PC-9 (cell line): ENCODE data around the gene THBS1. TPM values are rescaled to one million over a fixed set of nuclear protein-coding genes. Genes with fewer than 3 reads are reported as not detected.

Experiments used
- BruUV-seq: library from RNA; stranded (reverse); fragments of 400-500 nt; replicated peaks from 2 replicates; lab custom pipeline; 2021; lab: Mats Ljungman, UMichigan
- CTCF ChIA-PET: fragments of 300-600 bp; sonication (Branson Sonifier 250); formaldehyde crosslinking; loops from one replicate; lab custom pipeline; 2022; ENCODE audit warnings: antibody characterized with exemption; lab: Charles Lee
- POLR2A ChIA-PET: fragments of 300-600 bp; sonication (Branson Sonifier 250); formaldehyde crosslinking; loops from one replicate; lab custom pipeline; 2022; ENCODE audit warnings: antibody characterized with exemption; ENCODE audit not compliant: unreplicated experiment; lab: Charles Lee
- DNase-seq, 2 experiments: peaks; one replicate each; pipeline versions ENCODE4 v3.0.0 to v3.0.0-alpha.2; 2015 to 2022; ENCODE audit warnings: mixed read lengths in 1 of 2
- H2AFZ ChIP-seq: fragments of 200-600 bp; sonication (generic); 2 replicates; pipeline ENCODE4 v1.8.1; 2017; ENCODE audit warnings: antibody characterized with exemption
- H3F3A ChIP-seq: fragments of 200-600 bp; sonication (generic); 2 replicates; pipeline ENCODE4 v1.8.1; 2017; ENCODE audit warnings: antibody characterized with exemption, mild to moderate bottlenecking, low read depth; ENCODE audit not compliant: insufficient read depth
- H3K27ac ChIP-seq: fragments of 200-600 bp; sonication (generic); 2 replicates; pipeline ENCODE4 v1.6.1; 2016; ENCODE audit warnings: mixed run types
- H3K27me3 ChIP-seq: fragments of 200-600 bp; sonication (generic); 2 replicates; pipeline ENCODE4 v1.6.1; 2016; ENCODE audit warnings: low read depth, mixed run types; ENCODE audit not compliant: insufficient read depth
- H3K36me3 ChIP-seq: fragments of 200-600 bp; sonication (generic); 2 replicates; pipeline ENCODE4 v1.6.1; 2016; ENCODE audit warnings: low read depth, mixed run types
- H3K4me1 ChIP-seq: fragments of 200-600 bp; sonication (generic); replicated peaks from 2 replicates; pipeline ENCODE4 v1.6.1; 2016; ENCODE audit warnings: mixed run types; ENCODE audit not compliant: insufficient read depth
- H3K4me2 ChIP-seq: fragments of 200-600 bp; sonication (generic); 2 replicates; pipeline ENCODE4 v1.6.1; 2017; ENCODE audit warnings: mixed run types
- H3K4me3 ChIP-seq: fragments of 200-600 bp; sonication (generic); 2 replicates; pipeline ENCODE4 v1.6.1; 2016; ENCODE audit warnings: mixed run types
- H3K79me2 ChIP-seq: fragments of 200-600 bp; sonication (generic); 2 replicates; pipeline ENCODE4 v1.6.1; 2017; ENCODE audit warnings: low read depth, mixed run types
- H3K9me2 ChIP-seq: fragments of 200-600 bp; sonication (generic); 2 replicates; pipeline ENCODE4 v1.8.1; 2017; ENCODE audit warnings: mild to moderate bottlenecking; ENCODE audit not compliant: insufficient read depth
- H3K9me3 ChIP-seq: fragments of 200-600 bp; sonication (generic); 2 replicates; pipeline ENCODE4 v1.8.1; 2016; ENCODE audit warnings: low read depth; ENCODE audit not compliant: insufficient read depth
- H4K20me1 ChIP-seq: fragments of 200-600 bp; sonication (generic); 2 replicates; pipeline ENCODE4 v1.8.1; 2017; ENCODE audit not compliant: insufficient read depth
- CTCF ChIP-seq: fragments of 200-600 bp; sonication (generic); conservative IDR thresholded peaks from 2 replicates; pipeline ENCODE4 v1.6.1; 2017; ENCODE audit warnings: mixed run types, antibody characterized with exemption, mild to moderate bottlenecking, moderate library complexity
- EZH2 ChIP-seq: fragments of 200-600 bp; sonication (generic); IDR thresholded peaks from 2 replicates; pipeline ENCODE4 v1.8.0; 2017; ENCODE audit warnings: antibody characterized with exemption, low read depth
- intact Hi-C: fragments of 100-400 bp; cut with micrococcal nuclease; formaldehyde crosslinking; loops from one replicate; pipeline ENCODE4 v1.10.0; 2022; ENCODE audit not compliant: unreplicated experiment
- total RNA-seq: library from RNA; stranded (reverse); gene quantifications from 2 replicates; pipeline ENCODE4 v1.2.3, GENCODE V29; 2021

THBS1 gene
- total RNA-seq, 1 experiment from 2014 or later = 406 TPM

- ChIA-PET CTCF (no interaction called here), POLR2A (interaction anchor here (0.6 kb wide), 1 partner anchor 81 kb away, joined by 4 read pairs; no protein-coding TSS in a partner anchor)
- Histone ChIP-seq H3K4me1 (no peaks in the 10 kb centered on the region), H3K4me3 (no peak overlapping the region), H3K4me2 (no peak overlapping the region), H3F3A (peaks cover 17% of the 10 kb centered on the region; the same call in 1 of the 2 replicates), H3K9me3 (no peaks in the 10 kb centered on the region), H2AFZ (no peak overlapping the region), H3K36me3 (peaks cover 8% of the 10 kb centered on the region; the same call in 1 of the 2 replicates), H3K79me2 (no peaks in the 10 kb centered on the region), H4K20me1 (no peaks in the 10 kb centered on the region), H3K9me2 (no peaks in the 10 kb centered on the region), H3K27ac (no peak overlapping the region), H3K27me3 (no peaks in the 10 kb centered on the region)
- intact Hi-C loops = loop anchor here (5.0 kb wide), 3 partner anchors 42 to 157 kb away; no protein-coding TSS in a partner anchor
- no TSS peak for BruUV-seq
- TF ChIP-seq CTCF (no peak), EZH2 (no peak)
- no peak for DNase-seq
Observed at GRCh38 chr15:39599871-39600270, 19.0 kb downstream of the THBS1 start.

- no peaks in the 10 kb centered on the region for H3K9me3 ChIP-seq
- POLR2A ChIA-PET = no interaction called here
Observed at GRCh38 chr15:39602143-39602542, 21.3 kb downstream of the THBS1 start.

GRCh38 chr15:39605146-39605545 lies 24.3 kb downstream of the THBS1 start:
- Histone ChIP-seq H3K4me1 (no peaks in the 10 kb centered on the region), H3K36me3 (no peaks in the 10 kb centered on the region), H3K4me3 (no peak overlapping the region), H3K9me3 (no peaks in the 10 kb centered on the region), H3K27me3 (no peaks in the 10 kb centered on the region), H4K20me1 (no peaks in the 10 kb centered on the region), H3K79me2 (no peaks in the 10 kb centered on the region), H2AFZ (no peak overlapping the region), H3F3A (no peaks in the 10 kb centered on the region), H3K9me2 (no peaks in the 10 kb centered on the region), H3K4me2 (no peak overlapping the region), H3K27ac (no peak overlapping the region)
- no TSS peak for BruUV-seq
- TF ChIP-seq EZH2 = no peak
- TF ChIP-seq CTCF = no peak
- ChIA-PET POLR2A (no interaction called here), CTCF (no interaction called here)
- intact Hi-C loops = no loop called here
- DNase-seq = no peak

More at GRCh38 chr15:39602143-39602542, 21.3 kb downstream of the THBS1 start:
- H3K79me2 ChIP-seq = no peaks in the 10 kb centered on the region
- TF ChIP-seq CTCF = no peak
- no peak for TF ChIP-seq EZH2
- no peaks in the 10 kb centered on the region for H3K36me3 ChIP-seq
- no peak overlapping the region for H3K27ac ChIP-seq
- BruUV-seq = no TSS peak
- CTCF ChIA-PET = no interaction called here
- no peak overlapping the region for H2AFZ ChIP-seq
- peaks cover 12% of the 10 kb centered on the region; the same call in 1 of the 2 replicates for H3F3A ChIP-seq
- H3K9me2 ChIP-seq = no peaks in the 10 kb centered on the region
- no peak overlapping the region for H3K4me2 ChIP-seq
- intact Hi-C loops = no loop called here
- H3K4me3 ChIP-seq = no peak overlapping the region
- DNase-seq = no peak
- H4K20me1 ChIP-seq = no peaks in the 10 kb centered on the region
- no peaks in the 10 kb centered on the region for H3K4me1 ChIP-seq
- no peaks in the 10 kb centered on the region for H3K27me3 ChIP-seq
